ENCODE data around the gene NGF.

Gene NGF

GRCh38 chr1:115251340-115251748 lies 86.7 kb downstream of the NGF start:
- no peak for TF ChIP-seq CTCF (IDR thresholded peaks at IDR 0.05; ENCODE audit: extremely low read depth, missing control alignments)
- DNase-seq (ENCODE audit: low spot score) = no peak

GRCh38 chr1:115246526-115246925 lies 91.5 kb downstream of the NGF start:
- no peak for TF ChIP-seq CTCF (IDR thresholded peaks at IDR 0.05; ENCODE audit: extremely low read depth, missing control alignments)
- DNase-seq (ENCODE audit: low spot score) = no peak

GRCh38 chr1:115245227-115245626 lies 92.8 kb downstream of the NGF start:
- no peak for TF ChIP-seq CTCF (IDR thresholded peaks at IDR 0.05; ENCODE audit: extremely low read depth, missing control alignments)
- no peak for DNase-seq (ENCODE audit: low spot score)

- no peak for TF ChIP-seq CTCF (IDR thresholded peaks at IDR 0.05; ENCODE audit: extremely low read depth, missing control alignments)
- no peak for DNase-seq (ENCODE audit: low spot score)
Observed at GRCh38 chr1:115242543-115242942, 95.5 kb downstream of the NGF start.

- no peak for DNase-seq (ENCODE audit: low spot score)
- TF ChIP-seq CTCF (IDR thresholded peaks at IDR 0.05; ENCODE audit: extremely low read depth, missing control alignments) = no peak
Observed at GRCh38 chr1:115241309-115241708, 96.7 kb downstream of the NGF start.

GRCh38 chr1:115240297-115240696 lies 97.8 kb downstream of the NGF start:
- no peak for DNase-seq (ENCODE audit: low spot score)
- TF ChIP-seq CTCF (IDR thresholded peaks at IDR 0.05; ENCODE audit: extremely low read depth, missing control alignments) = no peak

DNA sequence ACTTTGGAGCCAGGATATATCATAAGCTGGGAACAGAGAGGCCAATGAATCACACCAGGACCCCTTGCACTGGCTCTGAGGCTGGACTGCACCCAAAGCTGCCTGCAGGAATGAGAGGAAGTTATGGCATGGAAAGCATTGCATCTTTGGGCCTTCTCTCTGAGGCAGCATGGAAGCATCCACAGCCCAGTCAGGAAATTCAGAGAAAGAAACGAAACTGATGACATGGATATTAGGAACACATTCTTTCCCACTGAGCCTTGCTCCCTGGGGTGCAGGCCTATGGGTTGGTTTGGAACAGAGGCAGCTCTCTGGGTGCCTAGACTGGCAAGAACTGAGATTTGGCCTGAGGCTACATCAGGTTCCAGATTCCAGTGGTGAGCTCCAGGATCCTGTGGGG lies 98.6 kb downstream of the NGF start:
- DNase-seq (ENCODE audit: low spot score) = no peak
- no peak for TF ChIP-seq CTCF (IDR thresholded peaks at IDR 0.05; ENCODE audit: extremely low read depth, missing control alignments)
